ENCODE results near the gene TAS1R3.
"Not testable (repeated sequence)": the region's sequence is repeated elsewhere in the genome, so short reads cannot be mapped to it uniquely, and the experiment has no call there.

Gene TAS1R3

DNA sequence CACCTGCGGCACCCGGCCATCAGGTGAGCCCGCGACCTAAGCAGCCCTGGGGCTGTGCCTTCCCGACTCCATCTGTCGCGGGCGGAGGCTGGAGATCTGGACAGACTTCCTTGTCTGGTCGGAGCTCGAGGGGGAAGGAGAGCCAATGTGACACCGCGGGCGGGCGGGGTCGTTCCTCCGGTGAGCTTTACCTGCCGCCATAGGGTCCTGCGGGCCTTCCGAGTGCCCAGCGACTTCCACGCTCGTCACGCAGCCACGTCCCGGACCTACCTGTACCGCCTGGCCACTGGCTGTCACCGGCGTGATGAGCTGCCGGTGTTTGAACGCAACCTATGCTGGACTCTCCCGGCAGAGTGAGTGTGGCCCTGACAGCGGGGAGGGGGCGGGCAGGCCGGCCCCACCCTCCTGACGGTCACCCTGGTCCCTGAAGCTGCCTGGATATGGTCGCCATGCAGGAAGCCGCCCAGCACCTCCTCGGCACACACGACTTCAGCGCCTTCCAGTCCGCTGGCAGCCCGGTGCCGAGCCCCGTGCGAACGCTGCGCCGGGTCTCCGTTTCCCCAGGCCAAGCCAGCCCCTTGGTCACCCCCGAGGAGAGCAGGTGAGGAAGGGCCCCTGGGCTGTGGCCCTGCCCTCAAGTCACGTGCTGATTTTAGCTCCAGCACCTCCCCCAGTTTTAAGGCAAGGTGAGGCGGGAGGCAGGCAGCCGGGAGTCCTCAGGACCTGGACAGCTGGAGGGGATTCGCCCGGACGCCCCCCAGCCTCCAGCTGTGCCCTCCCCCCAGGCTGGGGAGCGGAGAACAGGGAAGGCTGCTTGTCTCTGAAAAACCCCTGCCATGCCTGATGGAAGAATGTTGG lies 21.6 kb upstream of the TAS1R3 start:
- DNase-seq (ENCODE audit: low read depth, low spot score) = no peak

DNA sequence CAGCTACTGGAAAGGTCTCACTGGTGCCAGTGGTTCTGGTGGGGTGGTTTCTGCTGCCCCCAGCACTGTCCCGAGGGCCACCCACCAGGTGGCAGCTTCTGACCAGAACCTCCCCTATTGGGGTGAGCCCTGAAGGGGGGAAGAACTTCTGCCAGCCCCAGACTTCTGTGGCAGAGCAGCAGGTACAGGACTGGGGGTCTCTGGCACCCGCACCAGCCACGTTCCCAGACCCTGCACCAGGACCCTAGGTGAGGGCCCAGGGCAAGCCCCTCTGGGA lies 21.0 kb upstream of the TAS1R3 start:
- no peak for DNase-seq (ENCODE audit: low read depth, low spot score)

DNA sequence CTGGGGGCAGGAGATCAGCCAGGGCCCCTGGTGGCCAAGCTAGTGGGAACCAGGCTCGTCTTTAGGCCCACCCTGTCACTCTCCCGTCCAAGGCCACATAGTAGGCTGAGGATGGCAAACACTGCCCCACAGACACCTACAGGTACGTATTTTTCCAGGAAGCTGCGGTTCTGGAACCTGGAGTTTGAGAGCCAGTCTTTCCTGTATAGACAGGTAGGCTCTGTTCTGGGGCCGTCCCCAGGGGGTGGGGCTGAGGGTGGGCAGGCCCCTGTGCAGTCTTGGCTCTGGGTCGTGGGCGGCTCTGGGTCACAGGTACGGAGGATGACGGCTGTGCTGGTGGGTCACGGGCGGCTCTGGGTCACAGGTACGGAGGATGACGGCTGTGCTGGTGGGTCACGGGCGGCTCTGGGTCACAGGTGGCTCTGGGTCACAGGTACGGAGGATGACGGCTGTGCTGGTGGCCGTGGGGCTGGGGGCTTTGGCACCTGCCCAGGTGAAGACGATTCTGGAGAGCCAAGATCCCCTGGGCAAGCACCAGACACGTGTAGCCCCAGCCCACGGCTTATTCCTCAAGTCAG lies 20.5 kb upstream of the TAS1R3 start:
- no peak for DNase-seq (ENCODE audit: low read depth, low spot score)

DNA sequence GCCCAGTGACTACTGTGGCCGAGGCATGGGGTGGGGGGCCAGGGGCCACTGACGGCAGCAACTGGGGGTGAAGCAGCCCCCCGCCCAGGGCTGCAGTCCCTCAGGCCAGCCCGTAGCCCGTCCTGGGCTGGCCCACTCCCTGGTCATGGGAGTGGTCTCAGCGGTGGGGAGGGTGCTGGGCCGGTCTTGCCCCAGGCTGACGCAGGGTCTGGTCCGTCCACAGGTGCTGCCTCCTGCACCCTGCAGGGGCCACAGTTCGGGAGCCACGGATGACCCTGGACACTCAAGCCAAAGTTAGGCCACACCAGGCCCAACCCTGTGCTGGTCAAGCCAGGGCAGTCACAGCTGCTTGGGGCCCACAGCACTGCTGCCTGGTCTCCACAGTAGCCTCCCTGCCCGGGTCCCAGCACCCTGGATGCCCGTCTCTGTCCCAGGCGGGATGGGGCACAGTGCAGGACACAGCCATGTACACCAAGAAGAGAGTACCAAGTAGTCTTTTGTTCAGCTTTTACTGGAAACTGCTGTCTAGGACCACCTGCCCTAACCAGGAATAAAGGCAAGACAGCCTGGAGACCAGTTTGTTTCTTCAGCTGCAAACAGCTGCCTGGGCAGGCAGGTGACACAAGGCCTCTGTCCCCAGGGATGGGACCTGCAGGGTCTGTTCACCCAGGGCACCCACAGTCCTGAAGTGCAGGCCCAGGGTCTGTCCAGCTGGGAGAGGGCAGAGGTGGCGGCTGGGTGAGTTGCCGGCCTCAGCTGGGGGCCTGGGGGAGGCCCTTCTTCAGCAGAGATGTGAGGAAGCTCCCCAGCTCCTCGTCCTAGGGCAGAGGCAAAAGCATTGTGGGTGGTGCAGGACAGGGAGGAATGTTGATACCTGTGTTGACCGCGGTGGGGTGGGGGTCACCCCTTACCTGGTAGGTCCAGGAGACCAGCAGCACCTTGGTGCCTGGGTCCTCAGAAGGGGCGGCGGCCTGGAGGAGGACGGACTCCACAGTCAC lies 19.7 kb upstream of the TAS1R3 start:
- no peak for DNase-seq (ENCODE audit: low read depth, low spot score)

DNA sequence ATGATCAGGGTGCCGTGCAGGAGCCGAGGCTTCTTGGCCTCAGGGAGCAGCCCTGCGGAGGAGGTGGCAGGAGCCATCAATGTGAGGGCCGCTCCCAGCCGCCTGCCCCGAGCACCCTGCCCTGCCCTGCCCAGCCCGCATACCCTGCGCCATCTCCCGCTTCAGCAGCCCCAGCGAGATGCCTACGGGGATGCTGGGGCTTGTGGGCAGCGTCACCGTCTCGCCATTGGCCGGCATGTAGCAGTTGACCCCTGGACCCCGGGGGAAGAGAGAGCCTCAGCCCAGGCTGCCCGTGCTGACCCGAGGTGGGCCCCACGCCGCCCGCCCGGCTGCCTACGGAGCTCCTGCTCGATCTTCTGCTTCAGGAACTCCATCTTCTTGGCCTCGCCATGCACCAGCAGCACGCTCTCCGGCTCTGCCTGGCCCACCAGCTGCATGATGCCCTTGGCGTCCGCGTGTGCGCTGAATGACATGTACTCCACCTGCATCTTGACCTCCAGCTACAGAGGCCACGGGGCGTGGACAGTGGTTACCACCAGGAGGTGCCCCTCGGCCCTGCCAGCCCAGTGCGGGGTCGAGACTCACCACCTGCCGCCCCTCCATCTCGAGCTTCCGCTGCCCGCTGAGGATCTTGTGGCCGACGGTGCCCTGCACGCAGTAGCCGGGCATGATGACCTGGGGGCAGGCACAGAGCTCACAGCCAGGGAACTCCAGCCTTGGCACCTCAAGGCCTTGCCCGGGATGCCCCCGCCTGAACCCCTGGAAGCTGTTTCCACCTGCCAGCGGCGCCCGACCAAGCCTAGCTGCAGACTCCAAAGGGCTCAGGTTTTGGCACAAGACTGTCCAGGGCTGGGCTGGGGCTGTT lies 18.4 kb upstream of the TAS1R3 start:
- DNase-seq (ENCODE audit: low read depth, low spot score) = no peak

DNA sequence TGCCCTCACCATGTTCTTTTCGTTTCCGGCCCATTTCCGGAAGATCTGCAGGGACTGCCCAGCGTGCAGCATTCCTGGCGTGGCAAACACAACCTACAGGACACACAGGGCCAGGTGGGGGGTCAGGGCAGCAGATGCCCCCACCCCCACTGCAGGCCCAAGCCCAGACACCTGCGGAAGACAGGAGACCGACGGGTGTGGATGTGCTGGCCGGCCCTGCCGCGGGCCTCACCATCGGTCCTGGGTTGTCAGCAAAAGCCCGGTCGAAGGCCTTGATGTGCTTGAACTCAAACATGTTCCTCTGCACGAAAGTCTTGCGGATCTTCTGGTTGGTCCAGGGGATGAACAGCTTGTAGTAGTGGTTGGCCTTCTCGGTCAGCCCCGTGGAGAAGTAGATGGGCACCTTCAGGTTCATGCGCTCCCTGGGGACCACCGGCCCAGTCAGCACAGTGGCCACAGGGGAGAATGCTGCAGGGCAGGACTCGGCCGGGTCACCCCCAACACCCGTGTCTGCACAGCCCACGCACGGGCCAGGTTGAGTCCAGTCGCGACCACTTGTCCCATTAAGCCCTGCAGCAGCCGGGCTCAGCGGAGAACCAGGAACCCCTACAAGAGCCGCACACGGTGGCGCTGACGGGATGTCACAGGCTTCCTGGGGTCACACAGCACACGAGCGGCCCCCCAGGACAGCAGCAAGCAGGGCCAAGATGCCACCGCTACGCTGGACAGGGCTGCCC lies 17.4 kb upstream of the TAS1R3 start:
- no peak for DNase-seq (ENCODE audit: low read depth, low spot score)

DNA sequence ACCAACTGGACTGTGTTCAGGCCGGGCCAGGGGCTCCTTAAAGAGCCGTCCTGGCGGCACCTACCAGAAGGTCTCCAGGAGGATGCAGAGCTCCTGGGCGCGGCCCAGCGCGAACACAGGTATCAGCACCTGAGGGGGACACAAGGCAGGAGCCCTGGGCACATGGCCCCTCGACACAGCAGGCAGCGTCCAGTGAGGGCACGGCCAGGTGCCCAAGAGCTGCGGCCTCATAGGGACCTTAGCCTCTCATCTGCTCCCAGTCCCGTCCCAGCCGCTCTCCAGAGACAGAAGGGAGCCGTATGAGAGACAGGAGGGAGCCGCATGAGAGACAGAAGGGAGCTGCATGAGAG lies 16.9 kb upstream of the TAS1R3 start:
- DNase-seq (ENCODE audit: low read depth, low spot score) = no peak

DNA sequence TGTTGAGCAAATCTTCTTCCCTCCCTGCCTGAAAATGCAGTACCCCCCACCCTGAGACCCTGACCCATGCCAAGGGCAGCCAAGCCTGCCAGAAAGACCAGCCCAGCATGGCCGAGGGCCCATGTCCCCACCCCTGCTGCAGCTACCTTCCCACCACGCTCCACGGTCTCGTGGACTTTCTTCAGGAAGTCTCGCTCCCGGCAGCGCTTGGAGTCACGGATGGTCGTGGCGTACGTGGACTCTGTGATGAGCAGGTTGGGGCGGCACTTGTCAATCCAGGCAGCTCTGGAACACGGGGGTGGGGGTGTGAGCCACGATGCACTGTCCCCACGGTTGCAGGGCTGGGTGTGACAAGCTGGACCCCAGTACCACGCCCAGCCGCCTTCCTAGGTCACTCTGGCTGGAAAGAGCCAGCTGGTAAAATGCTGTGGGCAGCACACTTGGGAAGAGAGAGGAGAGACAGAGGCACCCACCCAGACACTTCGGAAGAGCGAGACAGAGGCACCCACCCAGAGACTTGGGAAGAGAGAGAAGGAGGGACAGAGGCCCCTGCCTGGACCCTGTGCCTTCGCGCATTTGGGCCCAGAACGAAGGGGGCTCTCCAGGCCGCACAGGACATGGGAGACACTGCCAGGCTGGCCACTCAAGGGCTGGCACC lies 16.3 kb upstream of the TAS1R3 start:
- DNase-seq (ENCODE audit: low read depth, low spot score) = no peak

DNA sequence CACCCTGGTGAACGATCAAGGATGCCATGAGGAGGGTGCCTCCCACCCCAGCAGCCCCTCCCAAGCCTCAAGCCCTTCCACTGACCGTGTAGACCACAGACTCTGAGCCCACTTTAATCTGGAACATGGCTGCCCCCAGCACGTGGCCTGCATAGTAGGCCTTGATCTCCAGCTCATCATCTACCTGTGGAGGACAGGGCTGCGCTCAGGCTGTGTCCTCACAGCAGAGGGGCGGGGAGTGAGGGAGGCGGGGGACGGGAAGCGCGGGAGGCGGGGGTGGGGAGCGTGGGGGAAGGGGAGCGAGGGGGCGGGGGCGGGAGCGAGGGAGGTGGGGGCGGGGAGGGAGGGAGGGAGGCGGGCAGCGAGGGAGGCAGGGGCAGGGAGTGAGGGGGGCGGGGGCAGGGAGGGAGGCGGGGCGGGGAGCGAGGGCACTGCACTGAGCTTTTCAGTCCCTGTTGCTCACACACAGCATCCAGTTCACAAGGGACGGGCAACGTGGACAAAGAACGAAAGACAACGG lies 15.6 kb upstream of the TAS1R3 start:
- DNase-seq (ENCODE audit: low read depth, low spot score) = no peak

DNA sequence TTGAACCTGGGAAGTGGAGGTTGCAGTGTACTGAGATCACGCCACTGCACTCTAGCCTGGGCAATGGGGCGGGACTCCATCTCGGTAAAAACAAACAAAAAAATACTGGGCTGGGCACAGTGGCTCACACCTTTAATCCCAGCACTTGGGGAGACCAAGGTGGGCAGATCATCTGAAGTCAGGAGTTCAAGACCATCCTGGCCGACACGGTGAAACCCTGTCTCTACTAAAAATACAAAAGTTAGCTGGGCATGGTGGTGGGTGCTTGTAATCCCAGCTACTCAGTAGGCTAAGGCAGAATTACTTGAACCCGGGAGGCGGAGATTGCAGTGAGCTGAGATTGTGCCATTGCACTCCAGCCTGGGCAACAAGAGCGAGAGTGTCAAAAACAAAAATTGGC lies 14.9 kb upstream of the TAS1R3 start:
- not testable (repeated sequence) for DNase-seq (ENCODE audit: low read depth, low spot score)

DNA sequence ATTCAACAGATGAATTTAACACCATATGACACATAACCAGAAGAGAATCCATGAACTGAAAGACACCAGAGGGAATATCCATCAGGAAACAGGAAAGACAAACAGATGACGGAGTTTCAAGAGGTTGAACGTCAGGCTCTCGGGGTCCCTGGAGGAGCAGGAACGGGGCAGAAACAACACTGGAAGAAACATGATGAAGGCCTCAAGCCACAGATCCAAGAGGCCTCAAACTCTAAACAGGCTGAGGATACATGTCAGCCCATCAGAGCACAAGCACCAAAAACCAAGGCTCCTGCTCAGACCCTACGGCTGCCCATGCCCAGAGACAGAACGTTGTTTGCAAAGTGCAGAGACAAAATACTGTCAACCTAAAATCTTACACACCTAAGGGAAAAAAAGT lies 13.7 kb upstream of the TAS1R3 start:
- DNase-seq (ENCODE audit: low read depth, low spot score) = no peak

DNA sequence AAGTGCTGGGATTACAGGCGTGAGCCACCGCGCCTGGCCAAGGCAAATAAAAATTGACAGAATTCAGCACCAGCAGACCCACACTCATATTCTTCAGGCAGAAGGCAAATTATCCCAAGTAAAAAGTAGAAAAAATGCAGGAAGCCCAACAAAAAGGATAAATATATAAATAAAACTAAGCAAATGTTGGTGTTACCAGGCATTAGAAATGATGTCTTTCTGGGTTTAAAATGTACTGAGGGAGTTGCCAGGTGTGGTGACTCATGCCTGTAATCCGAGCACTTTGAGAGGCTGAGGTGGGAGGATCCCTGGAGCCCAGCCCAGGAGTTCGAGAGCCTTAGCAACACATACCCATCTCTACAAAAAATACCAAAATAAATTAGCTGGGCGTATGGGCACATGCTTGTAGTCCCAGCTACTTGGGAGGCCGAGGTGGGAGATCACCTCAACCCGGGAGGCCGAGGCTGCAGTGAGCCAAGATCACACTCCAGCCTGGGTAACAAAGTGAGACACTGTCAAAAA lies 12.9 kb upstream of the TAS1R3 start:
- peak; percentile 58 for DNase-seq (ENCODE audit: low read depth, low spot score)

DNA sequence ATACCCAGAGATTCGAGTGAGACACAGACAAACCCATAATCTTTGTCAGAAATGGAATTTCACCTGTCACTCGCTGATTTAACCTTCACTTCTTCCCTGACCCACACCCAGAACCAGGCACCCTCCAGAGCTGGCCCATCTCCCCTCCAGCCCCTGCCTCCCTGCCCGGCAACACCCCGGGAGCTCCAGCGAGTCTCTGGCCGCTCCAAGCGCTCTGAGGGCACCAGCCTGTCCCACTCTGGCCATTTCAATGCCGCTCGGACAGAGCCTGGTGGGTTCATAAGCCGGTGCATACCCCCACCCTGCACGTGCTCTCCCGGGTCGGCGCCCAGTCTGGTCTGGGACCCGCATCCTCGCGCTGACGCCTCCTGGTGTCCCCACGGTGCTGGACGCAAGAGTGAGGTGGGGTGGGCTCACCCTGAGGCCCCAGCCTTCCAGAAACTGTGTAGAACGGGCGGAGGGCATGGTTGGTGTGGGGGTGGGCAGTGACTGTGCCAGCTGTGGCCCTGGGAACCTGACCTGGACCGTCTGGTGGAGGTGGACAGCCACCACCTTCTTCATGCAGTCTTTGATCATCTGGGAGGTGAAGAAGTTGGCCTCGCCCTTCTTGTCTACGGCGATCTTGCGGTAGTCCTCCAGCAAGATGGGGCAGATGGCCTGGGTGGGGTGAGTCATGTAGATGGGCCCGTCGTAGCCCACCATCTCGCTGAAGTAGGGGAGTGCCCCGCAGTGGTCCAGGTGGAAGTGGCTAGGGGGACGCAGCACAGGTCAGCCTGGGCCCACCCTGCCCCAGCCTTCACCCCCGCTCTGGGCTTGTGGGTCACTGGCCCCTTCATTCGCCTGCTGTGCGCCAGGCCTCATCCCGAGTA lies 12.1 kb upstream of the TAS1R3 start:
- no peak for DNase-seq (ENCODE audit: low read depth, low spot score)

DNA sequence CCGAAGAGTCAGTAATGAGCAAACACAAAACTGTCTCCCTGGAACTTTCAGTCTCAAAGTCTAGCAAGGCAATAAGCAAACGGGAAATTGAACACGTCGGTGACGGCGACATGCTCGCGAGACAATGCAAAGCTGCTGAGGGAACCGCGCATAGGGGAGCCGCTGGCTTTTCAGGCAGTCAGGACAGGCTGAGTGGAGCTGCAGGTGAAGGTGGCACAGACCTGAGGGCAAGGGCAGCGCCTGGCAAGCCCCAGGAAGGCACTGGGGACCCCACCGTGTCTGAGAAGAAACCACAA lies 11.5 kb upstream of the TAS1R3 start:
- no peak for DNase-seq (ENCODE audit: low read depth, low spot score)

DNA sequence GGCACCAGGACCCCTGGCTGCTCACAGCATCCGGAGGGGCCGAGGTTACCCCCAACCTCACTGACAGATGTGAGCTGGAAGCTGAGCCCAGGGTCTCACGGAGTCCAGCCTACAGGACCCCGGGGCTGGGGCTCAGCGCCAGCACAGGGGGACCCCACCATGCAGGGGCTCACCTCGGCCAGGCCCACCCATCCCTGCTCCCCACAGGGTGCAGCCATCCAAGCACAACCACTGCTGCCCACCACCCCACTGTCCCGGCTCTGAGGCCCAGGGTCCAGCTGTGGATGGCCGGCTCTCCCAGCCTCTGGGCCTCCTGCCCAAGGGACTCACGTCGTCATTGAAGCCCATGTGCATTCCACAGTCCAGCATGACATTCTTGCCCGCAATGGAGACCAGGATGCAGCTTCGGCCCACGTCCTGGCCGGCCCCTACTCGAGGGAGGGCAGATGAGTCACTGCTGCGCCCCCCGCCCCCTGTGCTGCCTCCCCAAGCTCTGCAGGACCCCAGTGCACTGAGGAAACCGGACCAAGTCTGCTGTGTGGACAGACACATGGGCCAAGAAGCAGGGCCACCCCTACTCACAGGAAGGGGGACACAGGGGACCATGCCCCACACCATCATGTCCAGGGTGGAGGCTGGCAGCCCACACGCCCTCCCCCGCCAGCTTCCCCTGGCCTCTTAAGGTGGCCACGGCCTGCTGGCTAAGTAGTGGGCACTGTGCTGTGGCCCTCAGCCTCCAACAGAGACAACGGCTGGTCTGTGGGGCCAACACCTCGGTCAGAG lies 10.2 kb upstream of the TAS1R3 start:
- no peak for DNase-seq (ENCODE audit: low read depth, low spot score)

DNA sequence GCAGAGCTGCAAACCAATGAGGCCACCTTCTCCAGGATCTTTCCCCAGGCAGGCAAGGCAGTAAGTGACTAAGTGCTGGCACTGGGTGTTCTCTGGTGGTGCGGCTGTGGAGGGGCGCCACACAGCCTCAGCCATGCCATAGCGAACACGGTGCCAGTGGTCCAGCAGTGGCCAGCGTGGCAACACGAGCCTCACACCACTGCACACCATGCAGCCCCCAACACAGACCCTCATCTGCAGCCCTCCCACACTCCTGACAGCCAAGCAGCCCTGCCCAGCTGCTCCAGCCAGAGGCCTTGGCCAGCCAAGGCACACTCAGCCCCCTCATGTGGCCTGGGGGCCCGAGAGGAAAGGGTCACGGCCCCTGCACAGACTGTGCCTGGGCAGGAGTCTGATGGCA lies 9.6 kb upstream of the TAS1R3 start:
- no peak for DNase-seq (ENCODE audit: low read depth, low spot score)

DNA sequence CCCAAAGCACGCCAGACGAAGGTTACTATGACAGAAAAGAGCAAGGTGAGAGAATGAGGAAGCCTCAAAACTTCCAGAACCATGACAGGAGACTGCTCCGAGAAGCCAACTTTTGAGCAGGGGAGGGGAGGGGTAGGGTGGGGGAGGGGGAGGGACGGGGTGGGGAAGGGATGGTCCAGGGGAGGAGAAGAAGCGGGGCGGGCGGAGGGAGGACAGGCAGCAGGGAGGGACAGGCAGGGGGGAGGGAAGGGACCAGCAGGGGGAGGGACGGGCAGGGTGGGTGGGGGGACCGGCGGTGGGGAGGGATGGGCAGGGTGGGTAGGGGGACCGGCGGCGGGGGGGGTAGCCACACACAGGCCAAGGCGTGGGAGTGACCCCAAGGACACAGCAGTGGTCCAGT lies 8.7 kb upstream of the TAS1R3 start:
- DNase-seq (ENCODE audit: low read depth, low spot score) = no peak

DNA sequence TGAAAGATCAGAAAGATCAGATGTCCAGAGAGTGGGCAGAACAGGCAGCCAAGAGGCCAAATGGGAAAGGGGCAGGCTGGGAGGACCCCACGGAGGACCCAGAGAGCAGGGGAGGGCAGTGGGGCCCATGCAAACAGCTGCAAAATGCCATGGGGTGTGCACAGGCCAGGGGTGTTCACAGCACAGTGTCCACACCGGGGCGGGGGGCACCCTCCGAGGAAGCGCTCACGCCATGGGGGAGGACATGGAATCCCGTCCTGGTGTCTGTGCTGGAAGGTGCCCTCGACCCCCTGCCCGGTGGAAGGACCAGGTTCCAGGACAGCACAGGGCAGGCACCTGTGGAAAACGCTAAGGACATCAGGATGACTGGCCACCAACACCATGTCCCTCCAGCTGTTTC lies 8.1 kb upstream of the TAS1R3 start:
- DNase-seq (ENCODE audit: low read depth, low spot score) = no peak

Measured in brain pericyte (primary cell).